Breast epithelium (tissue), 3 donors: ENCODE data around the gene ROR1.
"Not testable (repeated sequence)": the region's sequence is repeated elsewhere in the genome, so short reads cannot be mapped to it uniquely, and the experiment has no call there.

Experiments used
- POLR2A ChIP-seq: fragments of 450-650 bp; IDR thresholded peaks from one replicate; pipeline ENCODE4 v1.6.1; 2016; ENCODE audit warnings: antibody characterized with exemption, mild to moderate bottlenecking, moderate library complexity
- TF ChIP-seq, protein P1 (sequence below), 3 donors: fragments of 450-650 bp; IDR thresholded peaks; one replicate each; pipeline ENCODE4 v1.5.1; 2016 to 2017; ENCODE audit warnings: antibody characterized with exemption in 3 of 3, mild to moderate bottlenecking in 3 of 3, moderate library complexity in 3 of 3

DNA sequence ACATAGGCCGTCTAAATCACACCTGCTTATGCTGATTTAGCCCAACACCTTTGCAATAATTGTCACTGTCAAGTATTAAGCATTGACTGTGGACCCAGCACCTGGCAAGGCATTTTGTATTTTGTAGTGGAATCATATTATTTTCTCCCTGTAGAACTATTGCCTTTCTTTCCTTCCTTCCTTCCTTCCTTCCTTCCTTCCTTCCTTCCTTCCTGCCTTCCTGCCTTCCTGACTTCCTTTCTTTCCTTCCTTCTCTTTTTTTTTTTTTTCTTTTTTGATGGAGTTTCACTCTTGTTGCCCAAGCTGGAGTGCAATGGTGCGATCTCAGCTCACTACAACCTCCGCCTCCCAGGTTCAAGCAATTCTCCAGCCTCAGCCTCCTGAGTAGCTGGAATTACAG, 13.5 kb downstream of the ROR1 start:
- TF ChIP-seq, protein P1, sequence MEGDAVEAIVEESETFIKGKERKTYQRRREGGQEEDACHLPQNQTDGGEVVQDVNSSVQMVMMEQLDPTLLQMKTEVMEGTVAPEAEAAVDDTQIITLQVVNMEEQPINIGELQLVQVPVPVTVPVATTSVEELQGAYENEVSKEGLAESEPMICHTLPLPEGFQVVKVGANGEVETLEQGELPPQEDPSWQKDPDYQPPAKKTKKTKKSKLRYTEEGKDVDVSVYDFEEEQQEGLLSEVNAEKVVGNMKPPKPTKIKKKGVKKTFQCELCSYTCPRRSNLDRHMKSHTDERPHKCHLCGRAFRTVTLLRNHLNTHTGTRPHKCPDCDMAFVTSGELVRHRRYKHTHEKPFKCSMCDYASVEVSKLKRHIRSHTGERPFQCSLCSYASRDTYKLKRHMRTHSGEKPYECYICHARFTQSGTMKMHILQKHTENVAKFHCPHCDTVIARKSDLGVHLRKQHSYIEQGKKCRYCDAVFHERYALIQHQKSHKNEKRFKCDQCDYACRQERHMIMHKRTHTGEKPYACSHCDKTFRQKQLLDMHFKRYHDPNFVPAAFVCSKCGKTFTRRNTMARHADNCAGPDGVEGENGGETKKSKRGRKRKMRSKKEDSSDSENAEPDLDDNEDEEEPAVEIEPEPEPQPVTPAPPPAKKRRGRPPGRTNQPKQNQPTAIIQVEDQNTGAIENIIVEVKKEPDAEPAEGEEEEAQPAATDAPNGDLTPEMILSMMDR (IDR thresholded peaks at IDR 0.05): not testable (repeated sequence)
- not testable (repeated sequence) for TF ChIP-seq POLR2A
